ENCODE measurements around the gene PRR30.
"Not testable (repeated sequence)": the region's sequence is repeated elsewhere in the genome, so short reads cannot be mapped to it uniquely, and the experiment has no call there.

Gene PRR30

GRCh38 chr2:27127883-27128667, 11.1 kb downstream of the PRR30 start:
- DNase-seq = no peak

GRCh38 chr2:27126252-27126710, 12.9 kb downstream of the PRR30 start:
- DNase-seq = no peak

GRCh38 chr2:27125104-27125503, 14.1 kb downstream of the PRR30 start:
- DNase-seq = no peak

GRCh38 chr2:27123302-27124150, 15.7 kb downstream of the PRR30 start, which contains the start of gene ABHD1:
ABHD1 (plus strand) TSS chr2:27123815; CDS start chr2:27123949, 134 bp downstream.
- DNase-seq = no peak

- DNase-seq = no peak
Observed at GRCh38 chr2:27122791-27123190, 16.4 kb downstream of the PRR30 start.

- DNase-seq = no peak
Observed at GRCh38 chr2:27121906-27122305, 17.3 kb downstream of the PRR30 start.

- not testable (repeated sequence) for DNase-seq
Observed at GRCh38 chr2:27119330-27119670, 19.9 kb downstream of the PRR30 start.

GRCh38 chr2:27118525-27119329, 20.5 kb downstream of the PRR30 start, which contains the start of gene CGREF1:
CGREF1 (minus strand) TSS chr2:27119128; CDS start chr2:27104366, 14,762 bp downstream.
- DNase-seq = no peak

GRCh38 chr2:27117995-27118524, 21.1 kb downstream of the PRR30 start:
- no peak for DNase-seq

- no peak for DNase-seq
Observed at GRCh38 chr2:27115519-27115918, 23.7 kb downstream of the PRR30 start.

- DNase-seq = not testable (repeated sequence)
Observed at GRCh38 chr2:27111392-27112078, 27.7 kb downstream of the PRR30 start.

GRCh38 chr2:27110603-27111352, 28.4 kb downstream of the PRR30 start:
- DNase-seq = not testable (repeated sequence)

GRCh38 chr2:27109083-27109482, 30.1 kb downstream of the PRR30 start:
- DNase-seq = no peak

- no peak for DNase-seq
Observed at GRCh38 chr2:27108221-27108620, 31.0 kb downstream of the PRR30 start.

- no peak for DNase-seq
Observed at GRCh38 chr2:27105981-27106380, 33.2 kb downstream of the PRR30 start.

GRCh38 chr2:27102329-27102728, 36.9 kb downstream of the PRR30 start:
- no peak for DNase-seq

GRCh38 chr2:27100036-27100435, 39.2 kb downstream of the PRR30 start:
- no peak for DNase-seq

- DNase-seq = no peak
Observed at GRCh38 chr2:27099334-27099955, 39.8 kb downstream of the PRR30 start.

GRCh38 chr2:27097341-27097740, 41.9 kb downstream of the PRR30 start:
- DNase-seq = no peak

GRCh38 chr2:27096748-27097297, 42.4 kb downstream of the PRR30 start:
- DNase-seq = no peak
